Bronchial smooth muscle cell (primary cell): ENCODE results near the gene LYRM7. TPM values are rescaled to one million over a fixed set of nuclear protein-coding genes. Genes with fewer than 3 reads are reported as not detected.

Experiments
- total RNA-seq: library from RNA; depleted of rRNA; stranded (reverse); fragments of >200 nt; gene quantifications from 2 replicates; pipeline ENCODE4 v1.2.1, GENCODE V29; 2014

The LYRM7 gene
- 4.8 and 6.9 TPM in 2 replicates for total RNA-seq

GRCh38 chr5:131170540-131171275 is at the start of gene LYRM7:
Gene LYRM7 (plus strand): TSS chr5:131170944. CDS start chr5:131171021, 77 bp downstream.

GRCh38 chr5:131165119-131165727 is 5.5 kb upstream of the LYRM7 start, which contains the start of gene HINT1:
Gene HINT1 (minus strand): TSS chr5:131165256. CDS start chr5:131165205, 51 bp downstream.

Other genes with a start within 250 kb of the LYRM7 start
- gene HINT1, start 5.7 kb upstream of the LYRM7 start, total RNA-seq: 173 and 210 TPM in 2 replicates
- 9.7 and 13.7 TPM in 2 replicates for gene CDC42SE2, start 93.1 kb downstream of the LYRM7 start, total RNA-seq